ENCODE data around the gene PTCH2. TPM values are rescaled to one million over a fixed set of nuclear protein-coding genes. Genes with fewer than 3 reads are reported as not detected.

The PTCH2 gene
- total RNA-seq, 1 donor from 2014 or later = 1.7 TPM

DNA sequence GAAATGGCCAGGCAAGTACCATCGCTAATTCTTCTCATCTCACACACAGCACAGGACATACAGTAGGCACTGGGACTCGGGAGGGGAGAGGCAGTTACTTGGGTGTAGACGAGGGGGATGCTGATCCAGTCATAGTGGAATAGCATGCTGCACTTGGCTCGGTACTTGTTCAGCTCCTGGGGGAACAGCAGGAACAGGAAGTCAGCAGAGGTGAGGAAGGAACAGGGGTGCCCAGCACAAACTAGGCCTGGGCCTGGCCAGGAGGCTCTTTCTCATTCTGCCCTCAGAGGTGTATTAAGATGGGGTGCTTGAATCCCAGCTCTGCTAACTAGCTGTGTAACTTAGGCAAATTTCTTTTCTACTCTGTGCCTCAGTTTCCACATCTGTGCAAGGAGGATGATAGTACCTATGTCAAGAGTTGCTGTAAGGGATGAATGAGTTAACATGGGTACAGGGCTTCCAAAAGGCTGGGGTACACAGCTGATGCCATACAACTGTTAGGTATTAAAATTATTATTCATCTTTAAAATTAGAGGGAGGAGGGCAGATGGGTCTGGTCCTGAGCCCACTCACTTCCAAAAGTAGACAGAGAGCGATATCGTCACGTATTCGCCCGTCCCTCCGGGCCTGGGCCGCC is 57.4 kb downstream of the PTCH2 start:
- Mint-ChIP-seq H3K27ac (no peak overlapping the region), H3K36me3 (peaks cover 5% of the 10 kb centered on the region), H3K4me1 (peaks cover 23% of the 10 kb centered on the region), H3K4me3 (peak overlapping the region; percentile 59), H3K27me3 (ENCODE audit: low read depth) (no peaks in the 10 kb centered on the region), H3K9me3 (no peaks in the 10 kb centered on the region)
- no peak for TF ChIP-seq CTCF (IDR thresholded peaks at IDR 0.05; ENCODE audit: unreplicated experiment)
- DNase-seq (ENCODE audit: low spot score in 2 of 2, unreplicated experiment in 2 of 2) = no peak

- Mint-ChIP-seq H3K4me3 (peak overlapping the region; percentile 59), H3K9me3 (no peaks in the 10 kb centered on the region), H3K27me3 (ENCODE audit: low read depth) (no peaks in the 10 kb centered on the region), H3K27ac (no peak overlapping the region), H3K4me1 (peaks cover 23% of the 10 kb centered on the region), H3K36me3 (peaks cover 11% of the 10 kb centered on the region)
- DNase-seq (ENCODE audit: low spot score in 2 of 2, unreplicated experiment in 2 of 2) = no peak
- TF ChIP-seq CTCF (IDR thresholded peaks at IDR 0.05; ENCODE audit: unreplicated experiment) = no peak
Observed at GRCh38 chr1:44785029-44785380, 58.0 kb downstream of the PTCH2 start.

- Mint-ChIP-seq H3K27ac (no peak overlapping the region), H3K4me1 (peaks cover 23% of the 10 kb centered on the region), H3K4me3 (peak overlapping the region; percentile 59), H3K9me3 (no peaks in the 10 kb centered on the region), H3K27me3 (ENCODE audit: low read depth) (no peaks in the 10 kb centered on the region), H3K36me3 (peaks cover 12% of the 10 kb centered on the region)
- no peak for DNase-seq (ENCODE audit: low spot score in 2 of 2, unreplicated experiment in 2 of 2)
- no peak for TF ChIP-seq CTCF (IDR thresholded peaks at IDR 0.05; ENCODE audit: unreplicated experiment)
Observed at GRCh38 chr1:44784094-44785028, 58.7 kb downstream of the PTCH2 start.

- H3K36me3 Mint-ChIP-seq = peaks cover 17% of the 10 kb centered on the region
- H3K9me3 Mint-ChIP-seq = no peaks in the 10 kb centered on the region
- H3K4me3 Mint-ChIP-seq = peak overlapping the region; percentile 57
- no peaks in the 10 kb centered on the region for H3K27me3 Mint-ChIP-seq (ENCODE audit: low read depth)
- peaks cover 24% of the 10 kb centered on the region for H3K4me1 Mint-ChIP-seq
- DNase-seq (ENCODE audit: low spot score in 2 of 2, unreplicated experiment in 2 of 2) = no peak
- no peak for TF ChIP-seq CTCF (IDR thresholded peaks at IDR 0.05; ENCODE audit: unreplicated experiment)
- no peak overlapping the region for H3K27ac Mint-ChIP-seq
Observed at GRCh38 chr1:44783697-44784093, 59.4 kb downstream of the PTCH2 start.

DNA sequence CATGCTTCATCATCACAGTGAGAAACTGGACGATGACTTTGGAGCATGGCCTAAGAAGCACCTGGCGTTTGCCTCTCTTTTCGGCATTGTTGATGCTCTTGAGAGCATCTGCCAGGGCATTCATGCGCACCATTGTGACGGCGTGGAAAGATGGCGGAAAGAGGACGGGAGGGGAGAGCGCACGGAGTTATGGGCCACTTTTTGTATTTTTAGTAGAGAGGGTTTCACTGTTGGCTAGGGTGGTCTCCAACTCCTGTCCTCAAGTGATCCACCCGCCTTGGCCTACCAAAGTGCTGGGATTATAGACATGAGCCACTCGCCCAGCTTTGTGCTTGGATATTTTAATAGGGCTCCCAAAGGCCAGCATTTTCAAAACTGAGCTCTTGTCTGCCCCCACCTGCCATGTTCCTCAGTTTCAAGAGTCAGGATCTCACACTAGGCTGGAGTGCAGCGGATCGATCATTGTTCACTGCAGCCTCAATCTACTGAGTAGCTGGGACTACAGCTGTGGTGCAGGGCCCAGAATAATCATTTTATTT is 62.4 kb downstream of the PTCH2 start:
- H3K4me3 Mint-ChIP-seq = no peak overlapping the region
- no peaks in the 10 kb centered on the region for H3K27me3 Mint-ChIP-seq (ENCODE audit: low read depth)
- H3K27ac Mint-ChIP-seq = no peak overlapping the region
- H3K4me1 Mint-ChIP-seq = peaks cover 32% of the 10 kb centered on the region
- DNase-seq (ENCODE audit: low spot score in 2 of 2, unreplicated experiment in 2 of 2) = no peak
- peaks cover 32% of the 10 kb centered on the region for H3K36me3 Mint-ChIP-seq
- no peak for TF ChIP-seq CTCF (IDR thresholded peaks at IDR 0.05; ENCODE audit: unreplicated experiment)
- H3K9me3 Mint-ChIP-seq = no peaks in the 10 kb centered on the region

All from mesothelial cell of epicardium (in vitro differentiated cells).